Measurements from ENCODE around the gene SNAPC4.

Gene SNAPC4

DNA sequence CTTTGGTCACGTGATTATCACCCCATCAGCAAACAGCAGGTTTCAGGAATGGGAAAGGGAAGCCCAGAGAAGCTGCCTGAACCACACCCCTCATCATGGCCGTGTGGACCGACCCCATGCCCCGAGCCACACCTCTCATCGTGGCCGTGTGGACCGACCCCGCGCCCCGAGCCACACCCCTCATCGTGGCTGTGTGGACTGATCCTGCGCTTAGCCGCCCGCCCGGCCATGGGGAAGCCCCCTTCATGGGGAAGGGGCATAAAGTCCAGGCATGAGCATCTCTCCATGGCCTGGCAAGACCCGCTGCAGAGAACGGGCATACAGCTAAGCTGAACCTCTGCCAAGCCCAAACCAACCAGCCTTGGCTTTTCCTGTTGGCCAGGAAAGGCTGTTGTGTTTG, 6.4 kb downstream of the SNAPC4 start:
- no peak overlapping the region for H3K4me3 ChIP-seq (ENCODE audit: low read depth, low read length)

- H3K4me3 ChIP-seq (ENCODE audit: low read depth, low read length), result no peak overlapping the region
Measured at GRCh38 chr9:136392538-136393449, 7.2 kb downstream of the SNAPC4 start.

DNA sequence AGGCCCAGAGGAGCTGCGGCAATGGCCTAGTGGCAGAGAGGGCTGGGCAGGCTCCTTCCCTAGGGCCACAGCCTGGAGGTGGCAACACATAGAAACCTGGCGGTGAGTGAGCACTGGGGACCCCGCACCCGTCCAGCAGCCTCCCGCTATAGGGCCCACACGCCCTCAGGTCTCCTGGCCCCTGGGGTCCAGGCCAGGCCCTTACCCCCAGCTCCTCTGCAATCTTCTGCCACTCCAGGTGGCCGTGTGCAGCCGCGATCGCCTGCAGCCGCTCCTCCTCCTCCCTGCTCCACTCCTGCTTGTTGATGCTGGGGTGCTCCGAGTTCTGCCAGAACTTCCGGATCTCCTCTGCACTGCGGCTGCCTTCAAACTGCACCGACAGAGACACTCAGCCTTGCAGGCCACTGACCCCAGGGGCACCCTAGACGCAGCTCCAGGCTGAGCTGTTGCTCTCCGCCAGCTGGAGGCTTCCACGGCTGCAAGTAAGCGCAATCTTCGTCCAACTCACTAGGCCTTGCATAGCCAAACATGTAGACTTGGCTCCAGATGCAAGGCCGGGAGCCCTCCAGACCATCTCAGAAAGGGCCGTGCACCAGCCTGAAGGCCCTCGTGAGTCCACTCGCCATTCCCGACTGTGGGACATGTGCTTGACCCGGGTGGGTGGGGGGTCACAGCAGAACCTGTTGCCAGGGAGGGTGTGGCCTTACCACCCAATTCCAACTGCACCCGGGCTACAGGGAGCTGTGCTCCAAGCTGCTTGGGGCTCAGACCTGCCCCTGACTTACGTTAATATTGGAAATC, 8.0 kb downstream of the SNAPC4 start:
- no peak overlapping the region for H3K4me3 ChIP-seq (ENCODE audit: low read depth, low read length)

GRCh38 chr9:136389396-136389795, 10.6 kb downstream of the SNAPC4 start:
- no peak overlapping the region for H3K4me3 ChIP-seq (ENCODE audit: low read depth, low read length)

GRCh38 chr9:136387217-136387616, 12.8 kb downstream of the SNAPC4 start:
- no peak overlapping the region for H3K4me3 ChIP-seq (ENCODE audit: low read depth, low read length)

DNA sequence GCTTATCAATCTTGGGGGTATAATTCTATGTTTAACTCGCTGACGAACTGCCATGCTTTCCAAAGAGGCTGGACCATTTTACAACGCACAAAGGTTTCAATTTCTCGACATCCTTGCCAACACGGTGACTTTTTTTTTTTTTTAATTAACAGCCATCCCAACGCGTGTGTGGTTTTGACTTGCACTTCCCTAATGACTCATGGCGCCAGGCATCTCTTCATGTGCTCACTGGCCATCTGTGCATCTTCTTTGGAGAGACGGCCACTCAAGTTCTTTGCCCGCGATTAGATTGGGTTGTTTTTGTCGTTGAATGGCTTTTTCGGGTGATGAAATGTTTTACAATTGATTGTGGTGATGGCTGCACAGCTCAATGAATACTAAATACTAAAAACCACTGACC, 14.0 kb downstream of the SNAPC4 start:
- H3K4me3 ChIP-seq (ENCODE audit: low read depth, low read length), result no peak overlapping the region

DNA sequence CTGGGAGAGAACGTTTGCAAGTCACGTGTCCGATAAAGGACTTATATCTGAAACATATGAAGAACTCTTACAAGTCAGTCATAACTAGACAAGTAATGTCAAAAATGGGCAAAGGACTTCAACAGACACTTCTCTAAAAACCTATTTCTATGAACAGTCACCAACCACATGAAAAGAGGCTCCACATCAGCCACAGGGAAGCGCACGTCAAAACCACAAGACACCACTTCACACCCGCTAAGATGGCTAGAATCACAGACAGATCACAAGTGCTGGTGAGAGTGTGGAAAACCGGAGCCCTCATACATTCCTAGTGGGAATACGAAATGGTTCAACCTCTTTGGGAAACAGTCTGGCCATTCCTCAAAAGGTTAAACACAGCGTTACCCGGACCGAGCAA, 15.0 kb downstream of the SNAPC4 start:
- no peak overlapping the region for H3K4me3 ChIP-seq (ENCODE audit: low read depth, low read length)

DNA sequence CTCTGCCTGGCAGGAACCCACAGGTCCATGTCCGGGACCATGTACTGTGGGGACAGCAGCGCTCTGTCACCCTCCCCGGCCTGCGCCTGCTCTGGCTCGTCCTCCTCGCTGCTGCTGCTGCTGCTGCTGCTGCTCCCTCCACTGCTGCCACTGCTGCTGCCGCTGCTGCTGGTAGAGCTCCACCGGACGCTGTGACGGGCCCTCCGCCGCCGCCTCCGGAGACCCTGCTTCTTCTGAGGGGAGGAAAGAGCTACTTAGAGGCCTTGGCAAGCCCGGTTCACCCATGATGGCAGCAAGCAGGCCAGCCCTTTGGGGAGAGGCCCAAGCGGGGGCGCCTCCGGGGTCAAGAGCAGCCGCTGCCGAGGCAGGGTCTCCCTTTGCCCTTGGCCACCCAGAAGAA, 16.5 kb downstream of the SNAPC4 start:
- H3K4me3 ChIP-seq (ENCODE audit: low read depth, low read length), result no peak overlapping the region

GRCh38 chr9:136381966-136382513, 17.9 kb downstream of the SNAPC4 start:
- no peak overlapping the region for H3K4me3 ChIP-seq (ENCODE audit: low read depth, low read length)

DNA sequence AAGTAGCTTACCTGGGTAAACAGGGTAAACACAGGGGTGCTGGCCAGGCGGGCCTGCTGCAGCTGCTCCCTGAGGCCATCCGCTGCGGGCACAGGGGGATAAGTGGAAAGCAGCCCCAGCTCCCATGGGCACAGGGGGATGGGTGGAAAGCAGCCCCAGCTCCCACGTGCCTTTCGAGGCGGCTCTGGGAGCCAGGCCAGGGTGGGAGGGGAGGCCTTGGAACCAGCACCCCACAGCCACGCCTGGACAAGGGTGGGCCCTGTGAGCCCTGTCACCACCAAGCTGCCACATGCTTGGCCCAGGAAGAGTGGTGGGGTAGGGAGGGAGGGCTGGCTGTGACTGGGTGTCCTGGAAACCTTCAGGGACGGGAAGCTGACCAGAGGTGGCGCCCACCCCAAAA, 18.7 kb downstream of the SNAPC4 start:
- H3K4me3 ChIP-seq (ENCODE audit: low read depth, low read length), result no peak overlapping the region

- H3K4me3 ChIP-seq (ENCODE audit: low read depth, low read length), result no peak overlapping the region
Measured at GRCh38 chr9:136380381-136380780, 19.6 kb downstream of the SNAPC4 start.

GRCh38 chr9:136379891-136380290, 20.1 kb downstream of the SNAPC4 start:
- no peak overlapping the region for H3K4me3 ChIP-seq (ENCODE audit: low read depth, low read length)

- H3K4me3 ChIP-seq (ENCODE audit: low read depth, low read length), result no peak overlapping the region
Measured at GRCh38 chr9:136379401-136379800, 20.6 kb downstream of the SNAPC4 start.

- no peak overlapping the region for H3K4me3 ChIP-seq (ENCODE audit: low read depth, low read length)
Measured at GRCh38 chr9:136379003-136379287, 21.0 kb downstream of the SNAPC4 start.

- H3K4me3 ChIP-seq (ENCODE audit: low read depth, low read length), result no peak overlapping the region
Measured at GRCh38 chr9:136378170-136379002, 21.6 kb downstream of the SNAPC4 start.

GRCh38 chr9:136377341-136378169, 22.4 kb downstream of the SNAPC4 start:
- H3K4me3 ChIP-seq (ENCODE audit: low read depth, low read length), result no peak overlapping the region

DNA sequence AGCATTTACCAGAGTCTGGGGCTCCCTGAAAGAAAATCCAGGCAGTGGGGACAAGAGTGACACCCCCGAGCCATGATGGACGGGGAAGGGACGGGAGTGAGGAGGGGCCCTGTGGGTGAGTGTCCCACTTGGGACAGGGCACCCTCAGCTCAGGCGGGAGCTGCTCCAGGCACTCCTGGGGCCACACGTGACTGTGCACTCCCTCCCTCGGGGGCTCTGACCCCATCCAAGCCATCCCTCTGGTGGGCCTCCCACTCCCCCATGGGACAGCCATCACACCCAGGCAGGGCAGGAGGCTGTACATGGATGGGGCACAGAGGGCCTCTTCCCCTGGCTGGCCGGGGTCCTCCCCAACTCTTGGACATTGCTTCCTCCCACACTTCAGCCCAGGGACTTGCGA, 23.5 kb downstream of the SNAPC4 start:
- H3K4me3 ChIP-seq (ENCODE audit: low read depth, low read length), result no peak overlapping the region

DNA sequence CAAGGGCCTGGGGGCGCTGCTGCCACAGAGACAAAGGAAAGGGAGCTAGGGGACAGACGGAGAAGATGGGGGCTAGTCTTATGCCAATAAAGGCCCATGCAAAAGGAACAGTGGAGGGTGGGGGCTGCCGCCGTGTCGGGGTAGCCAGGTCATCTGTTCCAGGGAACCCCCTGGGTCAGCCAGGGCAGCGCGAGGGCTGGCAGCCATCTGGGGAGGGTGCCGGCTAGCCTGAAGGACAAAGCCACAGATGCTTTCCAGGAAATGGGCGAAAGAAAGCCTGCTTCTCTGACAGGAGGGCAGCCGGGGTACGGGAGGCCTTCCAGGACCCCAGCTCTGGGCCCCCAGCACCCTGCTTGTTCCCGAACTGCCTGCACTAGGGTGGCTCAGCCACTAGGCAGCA, 24.9 kb downstream of the SNAPC4 start:
- no peak overlapping the region for H3K4me3 ChIP-seq (ENCODE audit: low read depth, low read length)

DNA sequence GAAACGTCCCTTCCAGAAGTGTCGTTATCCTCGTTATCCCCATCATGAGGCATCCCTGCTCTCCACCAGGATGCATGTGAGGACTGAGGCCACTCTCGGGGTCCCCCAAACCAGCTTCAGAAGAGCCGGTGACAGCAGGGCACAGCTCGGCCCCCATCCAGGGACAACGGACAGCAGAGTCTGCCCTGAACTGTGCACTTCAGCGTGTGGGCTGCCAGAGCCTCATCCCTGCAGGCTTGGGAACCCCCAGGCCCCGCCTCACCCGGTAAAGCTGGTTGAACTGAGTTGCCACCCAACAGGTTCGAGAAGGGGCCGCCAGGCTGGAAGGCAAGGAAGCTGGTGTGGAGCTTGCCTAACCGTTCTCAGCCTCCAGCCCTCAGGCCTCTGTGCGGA, 25.8 kb downstream of the SNAPC4 start:
- no peak overlapping the region for H3K4me3 ChIP-seq (ENCODE audit: low read depth, low read length)

Measured in iPS-11a (cell line).